ENCODE results near the gene PSMG2. TPM values are rescaled to one million over a fixed set of nuclear protein-coding genes. Genes with fewer than 3 reads are reported as not detected.

Gene PSMG2
- total and polyA plus RNA-seq, 12 donors = 36.2 to 64.7 (median 47.6) TPM

GRCh38 chr18:12750076-12750714, 47.4 kb downstream of the PSMG2 start:
- Histone ChIP-seq H3K9me3 (no peaks in the 10 kb centered on the region), H3K4me3 (no peak overlapping the region), H3K36me3 (no peaks in the 10 kb centered on the region), H3K4me1 (no peaks in the 10 kb centered on the region), H3K27ac (no peak overlapping the region), H3K27me3 (no peaks in the 10 kb centered on the region)
- intact Hi-C loops (cut with DNase I) = no loop called here
- WGBS, 2 donors = 80 to 91% methylated on average over 14 of the region's 14 CpGs
- DNase-seq = no peak
- TF ChIP-seq CTCF (IDR thresholded peaks at IDR 0.05) = no peak
- no peak for ATAC-seq

GRCh38 chr18:12750715-12751502, 48.1 kb downstream of the PSMG2 start:
- DNase-seq (no peak), ATAC-seq (no peak)
- Histone ChIP-seq H3K9me3 (no peaks in the 10 kb centered on the region), H3K27me3 (no peaks in the 10 kb centered on the region), H3K4me1 (no peaks in the 10 kb centered on the region), H3K4me3 (no peak overlapping the region), H3K27ac (no peak overlapping the region), H3K36me3 (no peaks in the 10 kb centered on the region)
- 90 to 93% methylated on average over 18 of the region's 18 CpGs for WGBS, 2 donors
- intact Hi-C loops (cut with DNase I) = no loop called here
- TF ChIP-seq CTCF (IDR thresholded peaks at IDR 0.05) = no peak

GRCh38 chr18:12751503-12751884, 48.7 kb downstream of the PSMG2 start:
- no peaks in the 10 kb centered on the region for H3K36me3 ChIP-seq
- H3K9me3 ChIP-seq = no peaks in the 10 kb centered on the region
- no peak for DNase-seq
- H3K4me3 ChIP-seq = no peak overlapping the region
- intact Hi-C loops (cut with DNase I) = no loop called here
- TF ChIP-seq CTCF (IDR thresholded peaks at IDR 0.05) = no peak
- H3K4me1 ChIP-seq = no peaks in the 10 kb centered on the region
- ATAC-seq = no peak
- 87 to 92% methylated on average over 5 of the region's 5 CpGs for WGBS, 2 donors
- no peaks in the 10 kb centered on the region for H3K27me3 ChIP-seq
- H3K27ac ChIP-seq = no peak overlapping the region

- Histone ChIP-seq H3K4me1 (no peaks in the 10 kb centered on the region), H3K9me3 (no peaks in the 10 kb centered on the region), H3K27ac (no peak overlapping the region), H3K4me3 (no peak overlapping the region), H3K36me3 (no peaks in the 10 kb centered on the region), H3K27me3 (no peaks in the 10 kb centered on the region)
- WGBS, 2 donors = 58 to 64% methylated on average over 4 of the region's 4 CpGs
- no peak for TF ChIP-seq CTCF (IDR thresholded peaks at IDR 0.05)
- DNase-seq = no peak
- no peak for ATAC-seq
- intact Hi-C loops (cut with DNase I) = no loop called here
Observed at GRCh38 chr18:12751891-12752290, 49.0 kb downstream of the PSMG2 start.
